ENCODE measurements around the gene YARS1.

The YARS1 gene

DNA sequence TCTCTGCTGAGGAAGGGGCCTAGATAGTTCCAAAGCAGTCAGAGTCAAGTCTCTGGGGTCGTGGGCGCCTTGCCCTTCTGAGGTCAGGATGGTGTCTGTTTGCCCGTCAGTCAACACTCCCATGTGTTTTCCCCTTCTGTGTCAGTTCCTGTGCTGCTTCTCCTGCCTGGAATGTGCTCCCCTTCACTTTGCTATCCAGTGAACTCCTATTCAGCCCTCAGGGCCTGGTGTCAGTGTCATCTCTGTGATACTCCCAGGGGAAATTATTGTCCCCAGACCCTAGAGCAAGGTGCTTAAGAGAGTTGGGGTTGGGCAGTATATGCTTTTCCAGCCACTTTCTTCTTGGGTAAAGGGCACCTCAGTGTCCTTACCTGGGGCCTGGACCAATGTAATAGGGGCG lies 68.8 kb downstream of the YARS1 start:
- H3K9me2 ChIP-seq (replicated peaks; ENCODE audit: low read depth, low read length) = no peaks in the 10 kb centered on the region
- no peaks in the 10 kb centered on the region for H3K79me2 ChIP-seq (ENCODE audit: insufficient read depth, low read length)
- no peak overlapping the region for H3K9ac ChIP-seq (ENCODE audit: low read depth, low read length, poor library complexity, severe bottlenecking)
- no peaks in the 10 kb centered on the region for H3F3A ChIP-seq (ENCODE audit: low read depth)
- no peaks in the 10 kb centered on the region for H3K27me3 ChIP-seq (ENCODE audit: insufficient read depth, low read length, poor library complexity, severe bottlenecking)
- no peak overlapping the region for H3K4me2 ChIP-seq (ENCODE audit: low read depth, low read length, poor library complexity, severe bottlenecking)
- H3K36me3 ChIP-seq (ENCODE audit: insufficient read depth, low read length) = no peaks in the 10 kb centered on the region
- H3K9me3 ChIP-seq (ENCODE audit: insufficient read depth, low read depth, low read length) = no peaks in the 10 kb centered on the region
- H3K4me3 ChIP-seq (ENCODE audit: low read length, poor library complexity, severe bottlenecking) = no peak overlapping the region
- no peak for TF ChIP-seq EZH2phosphoT487 (IDR thresholded peaks at IDR 0.05; ENCODE audit: borderline replicate concordance)
- TF ChIP-seq, protein P1, sequence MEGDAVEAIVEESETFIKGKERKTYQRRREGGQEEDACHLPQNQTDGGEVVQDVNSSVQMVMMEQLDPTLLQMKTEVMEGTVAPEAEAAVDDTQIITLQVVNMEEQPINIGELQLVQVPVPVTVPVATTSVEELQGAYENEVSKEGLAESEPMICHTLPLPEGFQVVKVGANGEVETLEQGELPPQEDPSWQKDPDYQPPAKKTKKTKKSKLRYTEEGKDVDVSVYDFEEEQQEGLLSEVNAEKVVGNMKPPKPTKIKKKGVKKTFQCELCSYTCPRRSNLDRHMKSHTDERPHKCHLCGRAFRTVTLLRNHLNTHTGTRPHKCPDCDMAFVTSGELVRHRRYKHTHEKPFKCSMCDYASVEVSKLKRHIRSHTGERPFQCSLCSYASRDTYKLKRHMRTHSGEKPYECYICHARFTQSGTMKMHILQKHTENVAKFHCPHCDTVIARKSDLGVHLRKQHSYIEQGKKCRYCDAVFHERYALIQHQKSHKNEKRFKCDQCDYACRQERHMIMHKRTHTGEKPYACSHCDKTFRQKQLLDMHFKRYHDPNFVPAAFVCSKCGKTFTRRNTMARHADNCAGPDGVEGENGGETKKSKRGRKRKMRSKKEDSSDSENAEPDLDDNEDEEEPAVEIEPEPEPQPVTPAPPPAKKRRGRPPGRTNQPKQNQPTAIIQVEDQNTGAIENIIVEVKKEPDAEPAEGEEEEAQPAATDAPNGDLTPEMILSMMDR (conservative IDR thresholded peaks at IDR 0.05; ENCODE audit: low read length) = no peak
- no peak overlapping the region for H2AFZ ChIP-seq (ENCODE audit: low read length)
- H4K20me1 ChIP-seq (ENCODE audit: insufficient read depth, low read length, poor library complexity, severe bottlenecking) = no peaks in the 10 kb centered on the region
- peaks cover 2% of the 10 kb centered on the region for H3K4me1 ChIP-seq (ENCODE audit: insufficient read depth, low read length, poor library complexity, severe bottlenecking)

DNA sequence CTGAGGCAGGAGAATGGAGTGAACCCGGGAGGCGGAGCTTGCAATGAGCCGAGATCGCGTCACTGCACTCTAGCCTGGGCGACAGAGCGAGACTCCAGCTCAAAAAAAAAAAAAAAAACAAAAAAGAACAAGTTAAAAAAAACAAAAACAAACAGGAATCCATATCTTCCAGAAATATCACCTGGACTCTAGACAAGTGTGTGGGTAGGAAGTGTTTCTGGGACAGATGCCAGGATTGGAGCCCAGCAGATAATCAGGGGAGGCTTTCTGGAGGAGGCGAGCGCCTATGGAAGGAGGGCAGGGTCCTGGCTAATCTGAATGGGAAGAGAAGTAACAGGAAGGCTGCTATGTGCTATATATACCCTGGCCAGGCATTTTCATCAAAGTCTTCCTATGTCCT lies 71.0 kb downstream of the YARS1 start:
- Histone ChIP-seq H4K20me1 (ENCODE audit: insufficient read depth, low read length, poor library complexity, severe bottlenecking) (no peaks in the 10 kb centered on the region), H3K27me3 (ENCODE audit: insufficient read depth, low read length, poor library complexity, severe bottlenecking) (no peaks in the 10 kb centered on the region), H3K36me3 (ENCODE audit: insufficient read depth, low read length) (no peaks in the 10 kb centered on the region), H3F3A (ENCODE audit: low read depth) (no peaks in the 10 kb centered on the region), H3K79me2 (ENCODE audit: insufficient read depth, low read length) (no peaks in the 10 kb centered on the region), H3K4me1 (ENCODE audit: insufficient read depth, low read length, poor library complexity, severe bottlenecking) (peaks cover 4% of the 10 kb centered on the region), H3K9ac (ENCODE audit: low read depth, low read length, poor library complexity, severe bottlenecking) (no peak overlapping the region), H3K4me2 (ENCODE audit: low read depth, low read length, poor library complexity, severe bottlenecking) (no peak overlapping the region), H3K4me3 (ENCODE audit: low read length, poor library complexity, severe bottlenecking) (no peak overlapping the region), H2AFZ (ENCODE audit: low read length) (no peak overlapping the region), H3K9me2 (replicated peaks; ENCODE audit: low read depth, low read length) (no peaks in the 10 kb centered on the region), H3K9me3 (ENCODE audit: insufficient read depth, low read depth, low read length) (no peaks in the 10 kb centered on the region)
- no peak for TF ChIP-seq EZH2phosphoT487 (IDR thresholded peaks at IDR 0.05; ENCODE audit: borderline replicate concordance)
- TF ChIP-seq, protein P1 (conservative IDR thresholded peaks at IDR 0.05; ENCODE audit: low read length) = no peak

DNA sequence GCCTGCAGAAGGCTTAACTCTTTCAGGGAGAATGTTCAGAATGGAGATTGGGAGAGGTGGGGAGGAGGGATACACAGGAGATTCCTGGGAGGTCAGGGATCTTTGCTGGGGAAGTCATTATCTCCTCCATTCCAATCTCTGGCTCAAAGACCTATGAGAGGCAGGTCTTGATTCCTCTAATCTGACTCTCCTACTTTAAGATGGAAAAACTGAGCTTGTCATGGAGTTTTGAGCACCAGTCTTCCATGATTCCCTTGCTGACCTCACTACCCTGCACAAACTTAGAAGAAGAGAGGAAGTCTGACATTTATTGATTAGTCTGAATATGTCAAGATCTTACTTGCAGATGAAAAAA lies 73.1 kb downstream of the YARS1 start:
- H3F3A ChIP-seq (ENCODE audit: low read depth) = no peaks in the 10 kb centered on the region
- H3K4me1 ChIP-seq (ENCODE audit: insufficient read depth, low read length, poor library complexity, severe bottlenecking) = peaks cover 4% of the 10 kb centered on the region
- H3K27me3 ChIP-seq (ENCODE audit: insufficient read depth, low read length, poor library complexity, severe bottlenecking) = no peaks in the 10 kb centered on the region
- H2AFZ ChIP-seq (ENCODE audit: low read length) = no peak overlapping the region
- H3K4me3 ChIP-seq (ENCODE audit: low read length, poor library complexity, severe bottlenecking) = no peak overlapping the region
- TF ChIP-seq EZH2phosphoT487 (IDR thresholded peaks at IDR 0.05; ENCODE audit: borderline replicate concordance) = no peak
- TF ChIP-seq, protein P1 (conservative IDR thresholded peaks at IDR 0.05; ENCODE audit: low read length) = no peak
- no peaks in the 10 kb centered on the region for H3K9me3 ChIP-seq (ENCODE audit: insufficient read depth, low read depth, low read length)
- H3K36me3 ChIP-seq (ENCODE audit: insufficient read depth, low read length) = no peaks in the 10 kb centered on the region
- H3K9me2 ChIP-seq (replicated peaks; ENCODE audit: low read depth, low read length) = no peaks in the 10 kb centered on the region
- no peak overlapping the region for H3K4me2 ChIP-seq (ENCODE audit: low read depth, low read length, poor library complexity, severe bottlenecking)
- H3K9ac ChIP-seq (ENCODE audit: low read depth, low read length, poor library complexity, severe bottlenecking) = no peak overlapping the region
- no peaks in the 10 kb centered on the region for H3K79me2 ChIP-seq (ENCODE audit: insufficient read depth, low read length)
- no peaks in the 10 kb centered on the region for H4K20me1 ChIP-seq (ENCODE audit: insufficient read depth, low read length, poor library complexity, severe bottlenecking)
